HG03095 (cell line): ENCODE measurements around the gene LRBA.
"Not testable (repeated sequence)": the region's sequence is repeated elsewhere in the genome, so short reads cannot be mapped to it uniquely, and the experiment has no call there.

Experiments
- ATAC-seq: cut with Tn5 transposase; IDR thresholded peaks from one replicate; pipeline ENCODE4 v1.9.1; 2021; ENCODE audit warnings: moderate library complexity; ENCODE audit not compliant: unreplicated experiment

Gene LRBA

GRCh38 chr4:150746156-150746555 is 268.9 kb downstream of the LRBA start:
- no peak for ATAC-seq

GRCh38 chr4:150744570-150744969 is 270.5 kb downstream of the LRBA start:
- no peak for ATAC-seq

- ATAC-seq = no peak
These were observed 271.3 kb downstream of the LRBA start for GRCh38 chr4:150743564-150744342.

DNA sequence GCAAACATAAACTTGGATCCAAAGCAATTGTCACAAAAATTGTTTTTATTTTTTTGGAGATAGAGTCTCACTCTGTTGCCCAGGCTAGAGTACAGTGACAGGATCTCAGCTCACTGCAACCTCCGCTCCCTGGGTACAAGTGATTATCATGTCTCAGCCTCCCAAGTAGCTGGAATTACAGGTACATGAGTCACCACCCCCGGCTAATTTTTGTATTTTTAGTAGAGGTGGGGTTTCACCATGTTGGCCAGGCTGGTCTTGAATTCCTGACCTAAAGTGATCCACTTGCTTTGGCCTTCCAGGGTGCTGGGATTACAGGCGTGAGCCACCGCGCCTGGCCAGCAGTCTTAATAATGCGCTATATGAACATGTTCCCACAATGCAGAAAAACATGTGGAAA is 272.2 kb downstream of the LRBA start:
- not testable (repeated sequence) for ATAC-seq

DNA sequence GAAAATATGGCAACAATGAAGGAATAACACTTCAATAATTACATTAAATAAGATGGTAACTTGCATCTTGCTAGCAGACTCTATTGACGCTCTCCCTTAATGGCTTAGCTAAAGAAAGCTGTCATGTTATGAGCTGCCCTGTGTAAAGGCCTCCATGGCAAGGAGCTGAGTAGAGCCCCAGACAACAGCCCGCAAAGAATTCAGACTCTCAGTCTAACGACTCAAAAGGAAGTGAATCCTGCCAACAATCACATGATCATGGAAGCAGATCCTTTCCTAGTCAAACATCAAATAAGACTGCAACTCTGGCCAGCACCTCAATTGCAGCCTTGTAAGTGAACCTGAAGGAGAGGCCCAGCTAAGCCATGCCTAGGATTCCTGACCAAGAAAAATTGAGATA is 275.5 kb downstream of the LRBA start:
- no peak for ATAC-seq

GRCh38 chr4:150725957-150726523 is 289.0 kb downstream of the LRBA start:
- ATAC-seq = no peak

DNA sequence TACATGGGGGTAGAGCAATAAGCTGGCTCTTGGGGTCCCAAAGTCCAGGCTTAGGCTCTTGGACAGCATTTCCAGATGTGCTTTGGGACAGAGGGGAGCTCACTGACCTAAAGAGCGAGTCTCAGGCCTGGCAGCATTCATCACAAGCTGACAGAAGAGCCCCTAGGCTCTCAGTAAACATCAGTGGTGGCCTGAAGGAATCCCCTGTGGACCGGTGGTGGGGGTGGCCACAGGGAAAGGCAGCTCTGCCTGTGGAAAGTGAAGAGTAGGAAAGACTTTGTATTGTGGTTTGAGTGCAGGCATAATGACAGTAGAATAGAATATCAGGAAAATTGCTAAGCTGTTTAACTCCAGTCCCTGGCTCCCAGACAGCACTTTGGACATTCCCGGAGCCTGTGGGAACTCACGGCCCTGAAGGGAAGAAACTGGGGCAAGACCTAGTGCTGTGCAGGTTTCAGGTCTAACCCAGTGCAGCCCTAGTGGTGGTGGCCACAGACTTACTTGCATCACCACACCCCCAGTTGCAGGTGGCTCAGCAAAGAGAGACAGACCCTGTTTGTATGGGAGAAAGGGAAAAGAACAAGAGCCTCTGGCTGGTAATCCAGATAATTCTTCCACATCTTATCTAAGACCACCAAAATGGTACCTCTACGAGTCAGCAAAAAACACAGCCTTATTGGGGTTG is 291.2 kb downstream of the LRBA start:
- ATAC-seq = no peak

DNA sequence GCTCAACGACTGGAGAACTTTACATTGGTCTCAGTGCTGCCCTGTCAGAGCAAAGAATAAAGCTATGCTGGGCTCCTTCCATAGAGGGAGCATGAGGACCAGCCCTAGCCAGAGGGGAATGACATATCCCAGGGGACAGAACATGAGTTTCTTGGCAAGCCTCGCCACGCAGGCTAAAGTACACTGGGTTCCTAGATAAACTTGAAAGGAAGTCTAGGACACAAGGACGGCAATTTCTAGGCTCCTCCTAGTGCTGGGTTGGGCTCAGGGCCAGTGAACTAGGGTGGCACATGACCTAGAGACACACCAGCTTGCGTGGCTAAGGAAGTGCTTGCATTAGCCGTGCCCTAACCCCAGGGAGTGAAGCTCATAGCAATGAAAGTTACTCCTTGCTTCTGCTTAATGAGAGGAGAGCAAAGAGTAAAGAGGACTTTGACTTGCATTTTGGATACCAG is 292.1 kb downstream of the LRBA start:
- ATAC-seq = no peak

GRCh38 chr4:150720973-150721518 is 294.0 kb downstream of the LRBA start:
- ATAC-seq = no peak

GRCh38 chr4:150717952-150718351 is 297.1 kb downstream of the LRBA start:
- no peak for ATAC-seq

- no peak for ATAC-seq
These were observed 300.3 kb downstream of the LRBA start for GRCh38 chr4:150714462-150715438.

GRCh38 chr4:150713251-150713650 is 301.8 kb downstream of the LRBA start:
- no peak for ATAC-seq

DNA sequence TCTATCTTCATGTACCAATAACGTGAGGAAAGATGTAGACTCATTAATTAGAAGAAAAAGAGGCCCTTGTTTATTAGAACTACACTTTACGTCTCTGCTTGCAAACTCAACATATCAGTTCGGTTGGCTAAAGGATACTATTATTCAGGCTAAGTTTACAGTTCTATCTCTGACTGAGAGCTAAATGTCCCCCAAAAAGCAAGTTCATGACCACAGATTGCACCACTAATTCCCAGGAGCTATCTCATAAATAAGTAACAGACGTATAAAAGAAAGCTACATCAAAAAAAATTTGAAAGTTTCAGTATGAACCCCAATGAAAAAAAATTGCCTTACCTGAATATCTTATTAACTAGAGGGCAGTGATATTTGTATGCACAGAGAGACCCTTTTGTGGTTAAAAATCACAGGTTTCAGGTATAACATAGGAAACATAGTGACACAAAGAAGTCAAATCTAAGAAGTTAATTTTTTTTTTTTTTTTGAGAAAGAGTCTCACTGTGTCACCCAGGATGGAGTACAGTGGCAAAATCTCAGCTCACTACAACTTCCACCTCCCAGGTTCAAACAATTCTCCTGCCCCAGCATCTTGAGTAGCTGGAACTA is 304.2 kb downstream of the LRBA start:
- ATAC-seq = no peak

DNA sequence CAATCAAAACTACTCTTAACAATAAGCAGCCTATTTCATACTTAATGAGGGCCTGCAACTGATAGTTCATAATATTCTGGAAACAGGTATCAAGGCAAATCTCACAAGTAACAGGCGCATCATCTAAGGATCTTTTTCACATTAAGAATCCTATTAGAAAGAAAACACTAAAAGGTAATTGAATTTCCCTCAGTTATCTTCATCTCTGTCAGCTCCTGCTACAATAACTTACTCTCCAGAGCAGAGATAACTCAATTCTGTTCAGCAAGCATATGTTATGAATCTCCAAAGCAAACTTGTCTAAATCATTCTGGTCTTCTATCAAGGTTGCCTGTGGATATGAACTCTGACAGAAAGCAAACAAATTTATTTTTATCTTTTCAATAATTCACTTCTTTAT is 307.1 kb downstream of the LRBA start:
- ATAC-seq = no peak

GRCh38 chr4:150699599-150699998 is 315.5 kb downstream of the LRBA start:
- ATAC-seq = no peak

DNA sequence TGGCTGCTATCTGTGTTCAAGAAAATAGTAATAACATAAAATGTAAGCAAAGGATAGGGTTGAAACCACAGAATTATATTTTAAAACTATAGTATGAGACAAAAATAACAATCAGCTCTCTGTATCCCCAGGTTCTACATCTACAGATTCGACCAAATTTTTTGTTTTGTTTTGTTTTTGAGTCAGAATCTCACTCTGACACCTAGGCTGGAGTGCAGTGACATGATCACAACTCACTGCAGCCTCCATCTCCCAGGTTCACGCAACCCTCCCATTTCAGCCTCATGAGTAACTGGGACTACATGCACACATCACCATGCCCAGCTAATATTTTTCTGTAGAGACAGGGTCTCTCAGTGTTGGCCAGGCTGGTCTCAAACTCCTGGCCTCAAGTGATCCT is 319.9 kb downstream of the LRBA start:
- no peak for ATAC-seq

DNA sequence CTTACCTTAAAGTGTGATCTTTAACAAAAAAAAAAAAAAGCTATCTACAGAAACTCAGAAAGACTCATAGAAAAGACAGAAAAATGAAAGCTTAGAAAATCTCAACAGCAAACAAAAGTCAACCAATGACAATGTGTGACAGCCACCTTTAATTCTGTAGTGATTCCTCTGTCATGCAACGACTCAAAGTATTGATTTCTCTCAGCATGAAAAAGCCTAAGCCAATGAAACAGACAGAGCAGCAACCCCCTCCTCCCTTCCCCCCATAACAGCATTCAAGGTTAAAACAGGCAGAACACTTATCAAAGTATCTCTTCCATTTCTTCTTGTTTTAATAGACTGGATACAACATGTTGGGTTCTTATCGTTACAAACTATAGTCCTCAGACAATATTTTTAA is 320.6 kb downstream of the LRBA start:
- no peak for ATAC-seq

DNA sequence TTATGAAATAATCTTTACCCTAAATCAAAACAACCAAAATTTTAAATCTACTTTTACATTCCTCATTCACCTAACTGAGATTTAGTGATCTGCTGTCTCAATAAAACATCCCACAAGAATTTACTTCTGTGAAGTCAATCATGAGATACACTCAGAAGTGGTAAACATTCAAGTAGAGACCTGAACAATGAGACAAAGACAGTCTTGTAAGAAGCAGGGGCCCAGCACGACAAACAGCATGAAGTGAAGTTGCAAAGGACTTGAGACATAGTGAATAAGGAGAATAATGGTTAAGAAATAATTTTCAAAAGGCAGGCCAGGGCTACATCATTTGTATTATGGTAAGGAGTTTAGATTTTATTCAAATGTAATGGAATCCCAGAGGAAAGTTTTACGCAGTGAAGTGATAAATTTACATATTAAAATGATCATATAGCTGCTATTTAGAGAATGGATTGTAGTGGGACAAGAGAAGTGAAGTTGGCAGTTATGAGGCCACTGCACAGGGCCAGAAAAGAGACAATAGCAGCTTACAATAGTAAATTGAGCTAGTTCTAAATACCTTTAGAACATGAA is 331.2 kb downstream of the LRBA start:
- no peak for ATAC-seq

- no peak for ATAC-seq
These were observed 333.0 kb downstream of the LRBA start for GRCh38 chr4:150682126-150682525.

- ATAC-seq = no peak
These were observed 334.0 kb downstream of the LRBA start for GRCh38 chr4:150681063-150681462.
